HepG2 (cell line): ENCODE measurements around the gene ANTXR1. TPM values are rescaled to one million over a fixed set of nuclear protein-coding genes. Genes with fewer than 3 reads are reported as not detected.
A peak's percentile ranks its signal among the peaks of the same experiment; 100 is the strongest.

Source experiments
- AKAP8 ChIP-seq: sonication (generic); formaldehyde crosslinking; IDR thresholded peaks from 2 replicates; pipeline ENCODE4 v1.5.1; 2020; ENCODE audit warnings: mild to moderate bottlenecking, missing genetic modification reagents
- BRF2 ChIP-seq: sonication (generic); formaldehyde crosslinking; IDR thresholded peaks from 2 replicates; pipeline ENCODE4 v1.8.1; 2022; ENCODE audit warnings: mild to moderate bottlenecking, missing genetic modification reagents
- DNMT3B ChIP-seq: conservative IDR thresholded peaks from 2 replicates; pipeline ENCODE4 v1.6.1; 2016; ENCODE audit warnings: missing biosample characterization, control low read depth
- MAFK ChIP-seq, 2 experiments: IDR thresholded peaks in 1 of 2; conservative IDR thresholded peaks in 1 of 2; 2 replicates each; pipeline ENCODE4 v1.6.1; 2011; ENCODE audit warnings: improper control_type of control experiment in 2 of 2, low read length in 2 of 2
- MED1 ChIP-seq: sonication (generic); formaldehyde crosslinking; IDR thresholded peaks from 2 replicates; pipeline ENCODE4 v1.4.0; 2020; ENCODE audit warnings: missing genetic modification reagents
- NFE2 ChIP-seq: sonication (generic); formaldehyde crosslinking; IDR thresholded peaks from 2 replicates; pipeline ENCODE4 v1.4.0; 2020; ENCODE audit warnings: missing genetic modification reagents
- NR1H2 ChIP-seq: sonication (generic); formaldehyde crosslinking; IDR thresholded peaks from 2 replicates; pipeline ENCODE4 v1.8.1; 2022; ENCODE audit warnings: low read depth, missing genetic modification reagents, borderline replicate concordance
- NR3C1 ChIP-seq: sonication (generic); formaldehyde crosslinking; IDR thresholded peaks from 2 replicates; pipeline ENCODE4 v1.4.0; 2020; ENCODE audit warnings: missing genetic modification reagents
- PAWR ChIP-seq: sonication (generic); formaldehyde crosslinking; IDR thresholded peaks from 2 replicates; pipeline ENCODE4 v1.4.0; 2020; ENCODE audit warnings: missing genetic modification reagents, mild to moderate bottlenecking, borderline replicate concordance
- PITX1 ChIP-seq: sonication (generic); formaldehyde crosslinking; IDR thresholded peaks from 2 replicates; pipeline ENCODE4 v1.5.1; 2020; ENCODE audit warnings: mild to moderate bottlenecking, missing genetic modification reagents
- SALL2 ChIP-seq: sonication (generic); formaldehyde crosslinking; IDR thresholded peaks from 2 replicates; pipeline ENCODE4 v1.8.1; 2023; ENCODE audit warnings: mild to moderate bottlenecking, missing genetic modification reagents, inconsistent platforms
- SRSF9 ChIP-seq: fragments of 200-400 bp; formaldehyde crosslinking; IDR thresholded peaks from 2 replicates; pipeline ENCODE4 v1.6.1; 2018; ENCODE audit warnings: borderline replicate concordance, mild to moderate bottlenecking, low read depth, low read length; ENCODE audit not compliant: insufficient read depth, poor library complexity, severe bottlenecking
- ZEB1 ChIP-seq: IDR thresholded peaks from 2 replicates; pipeline ENCODE4 v1.6.1; 2012; ENCODE audit warnings: mild to moderate bottlenecking, low read depth, inconsistent platforms; ENCODE audit not compliant: insufficient replicate concordance
- ZFYVE20 ChIP-seq: sonication (generic); formaldehyde crosslinking; IDR thresholded peaks from 2 replicates; pipeline ENCODE4 v1.8.0; 2023; ENCODE audit warnings: low read depth, mild to moderate bottlenecking, moderate library complexity, missing genetic modification reagents, borderline replicate concordance
- ZMYM2 ChIP-seq: sonication (generic); formaldehyde crosslinking; IDR thresholded peaks from 2 replicates; pipeline ENCODE4 v1.8.0; 2022; ENCODE audit warnings: mild to moderate bottlenecking, missing genetic modification reagents
- ZNF20 ChIP-seq: sonication (generic); formaldehyde crosslinking; IDR thresholded peaks from 2 replicates; pipeline ENCODE4 v1.4.0; 2020; ENCODE audit warnings: mild to moderate bottlenecking, moderate library complexity, missing genetic modification reagents
- ZNF567 ChIP-seq: sonication (generic); formaldehyde crosslinking; IDR thresholded peaks from 2 replicates; pipeline ENCODE4 v1.8.1; 2023; ENCODE audit warnings: mild to moderate bottlenecking, missing genetic modification reagents, borderline replicate concordance
- ZNF580 ChIP-seq: IDR thresholded peaks from 2 replicates; pipeline ENCODE4 v1.6.1; 2016; ENCODE audit warnings: low read depth, borderline replicate concordance
- ZNF773 ChIP-seq: sonication (generic); formaldehyde crosslinking; IDR thresholded peaks from 2 replicates; pipeline ENCODE4 v1.4.0; 2020; ENCODE audit warnings: missing genetic modification reagents, borderline replicate concordance
- ZNF776 ChIP-seq: sonication (generic); formaldehyde crosslinking; IDR thresholded peaks from 2 replicates; pipeline ENCODE4 v1.4.0; 2020; ENCODE audit warnings: mild to moderate bottlenecking, missing genetic modification reagents
- ZSCAN29 ChIP-seq: sonication (generic); formaldehyde crosslinking; conservative IDR thresholded peaks from 2 replicates; pipeline ENCODE4 v1.4.0; 2020; ENCODE audit warnings: mild to moderate bottlenecking, missing genetic modification reagents
- ZSCAN30 ChIP-seq: sonication (generic); formaldehyde crosslinking; IDR thresholded peaks from 2 replicates; pipeline ENCODE4 v1.5.0; 2020; ENCODE audit warnings: mild to moderate bottlenecking, missing genetic modification reagents
- polyA plus RNA-seq, 8 experiments: library from polyadenylated mRNA; depleted of rRNA in 3 of 8; stranded (reverse) in 7 of 8; unstranded in 1 of 8; fragments of >200 nt; fragmentation: Illumina TruSeq in 4 of 8; extraction: Trizol in 4 of 8; gene quantifications; 2 replicates each; pipeline versions ENCODE4 v1.2.1 to v1.2.3, GENCODE V29; 2011 to 2016; ENCODE audit warnings: low read depth in 4 of 8, missing spikeins in 1 of 8, mixed read lengths in 1 of 8; ENCODE audit not compliant: insufficient read depth in 1 of 8
- total RNA-seq, 5 experiments: library from RNA; depleted of rRNA; stranded (reverse); fragments of >200 nt; fragmentation: Illumina TruSeq; extraction: Trizol; gene quantifications; 2 replicates each; pipeline ENCODE4 v1.2.3, GENCODE V29; 2016; ENCODE audit warnings: low read depth in 1 of 5
- TF ChIP-seq, protein P1 (sequence below): sonication (generic); formaldehyde crosslinking; IDR thresholded peaks from 2 replicates; pipeline ENCODE4 v1.4.0; 2020; ENCODE audit warnings: mild to moderate bottlenecking, missing genetic modification reagents
- TF ChIP-seq, protein P2 (sequence below): fragments of 450-650 bp; IDR thresholded peaks from 2 replicates; pipeline ENCODE4 v1.6.1; 2016
- TF ChIP-seq, protein P3 (sequence below): sonication (generic); formaldehyde crosslinking; IDR thresholded peaks from 2 replicates; pipeline ENCODE4 v1.9.0; 2021; ENCODE audit warnings: missing genetic modification reagents, borderline replicate concordance

ANTXR1 gene
- total and polyA plus RNA-seq, 2 of the 13 experiments (the other 11 are each of a cell fraction or from before 2014, with no cell fraction given), result 4.5 to 12.7 TPM

- no peak for TF ChIP-seq NFE2 (CRISPR knock-in tag)
- TF ChIP-seq ZNF773, result no peak
- TF ChIP-seq ZNF776 (CRISPR knock-in tag), result no peak
- TF ChIP-seq BRF2 (CRISPR knock-in tag), result no peak
- no peak for TF ChIP-seq ZNF20 (CRISPR knock-in tag)
- TF ChIP-seq ZNF580 (CRISPR knock-in tag), result no peak
- TF ChIP-seq, protein P1, sequence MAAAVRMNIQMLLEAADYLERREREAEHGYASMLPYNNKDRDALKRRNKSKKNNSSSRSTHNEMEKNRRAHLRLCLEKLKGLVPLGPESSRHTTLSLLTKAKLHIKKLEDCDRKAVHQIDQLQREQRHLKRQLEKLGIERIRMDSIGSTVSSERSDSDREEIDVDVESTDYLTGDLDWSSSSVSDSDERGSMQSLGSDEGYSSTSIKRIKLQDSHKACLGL (CRISPR knock-in tag), result no peak
- TF ChIP-seq SALL2 (CRISPR knock-in tag), result no peak
- TF ChIP-seq PAWR (CRISPR knock-in tag), result no peak
- TF ChIP-seq ZSCAN29 (CRISPR knock-in tag), result no peak
- TF ChIP-seq ZFYVE20, result no peak
- TF ChIP-seq MED1 (CRISPR knock-in tag), result 0 out of 2 replicates have a peak, but pooled peaks have one; percentile 25
- TF ChIP-seq NR1H2 (CRISPR knock-in tag), result no peak
- TF ChIP-seq, protein P2, sequence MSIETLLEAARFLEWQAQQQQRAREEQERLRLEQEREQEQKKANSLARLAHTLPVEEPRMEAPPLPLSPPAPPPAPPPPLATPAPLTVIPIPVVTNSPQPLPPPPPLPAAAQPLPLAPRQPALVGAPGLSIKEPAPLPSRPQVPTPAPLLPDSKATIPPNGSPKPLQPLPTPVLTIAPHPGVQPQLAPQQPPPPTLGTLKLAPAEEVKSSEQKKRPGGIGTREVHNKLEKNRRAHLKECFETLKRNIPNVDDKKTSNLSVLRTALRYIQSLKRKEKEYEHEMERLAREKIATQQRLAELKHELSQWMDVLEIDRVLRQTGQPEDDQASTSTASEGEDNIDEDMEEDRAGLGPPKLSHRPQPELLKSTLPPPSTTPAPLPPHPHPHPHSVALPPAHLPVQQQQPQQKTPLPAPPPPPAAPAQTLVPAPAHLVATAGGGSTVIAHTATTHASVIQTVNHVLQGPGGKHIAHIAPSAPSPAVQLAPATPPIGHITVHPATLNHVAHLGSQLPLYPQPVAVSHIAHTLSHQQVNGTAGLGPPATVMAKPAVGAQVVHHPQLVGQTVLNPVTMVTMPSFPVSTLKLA, result no peak
- no peak for TF ChIP-seq MAFK (conservative IDR thresholded peaks at IDR 0.05 in 1 of 2, IDR thresholded peaks at IDR 0.05 in 1 of 2; ENCODE audit: low read length in 2 of 2)
- no peak for TF ChIP-seq SRSF9
- no peak for TF ChIP-seq ZEB1
- no peak for TF ChIP-seq PITX1 (CRISPR knock-in tag)
- TF ChIP-seq ZMYM2 (CRISPR knock-in tag), result no peak
- TF ChIP-seq DNMT3B (CRISPR knock-in tag), result no peak
- no peak for TF ChIP-seq AKAP8 (CRISPR knock-in tag)
- no peak for TF ChIP-seq NR3C1 (CRISPR knock-in tag)
- no peak for TF ChIP-seq ZSCAN30 (CRISPR knock-in tag)
- no peak for TF ChIP-seq ZNF567 (CRISPR knock-in tag)
- TF ChIP-seq, protein P3, sequence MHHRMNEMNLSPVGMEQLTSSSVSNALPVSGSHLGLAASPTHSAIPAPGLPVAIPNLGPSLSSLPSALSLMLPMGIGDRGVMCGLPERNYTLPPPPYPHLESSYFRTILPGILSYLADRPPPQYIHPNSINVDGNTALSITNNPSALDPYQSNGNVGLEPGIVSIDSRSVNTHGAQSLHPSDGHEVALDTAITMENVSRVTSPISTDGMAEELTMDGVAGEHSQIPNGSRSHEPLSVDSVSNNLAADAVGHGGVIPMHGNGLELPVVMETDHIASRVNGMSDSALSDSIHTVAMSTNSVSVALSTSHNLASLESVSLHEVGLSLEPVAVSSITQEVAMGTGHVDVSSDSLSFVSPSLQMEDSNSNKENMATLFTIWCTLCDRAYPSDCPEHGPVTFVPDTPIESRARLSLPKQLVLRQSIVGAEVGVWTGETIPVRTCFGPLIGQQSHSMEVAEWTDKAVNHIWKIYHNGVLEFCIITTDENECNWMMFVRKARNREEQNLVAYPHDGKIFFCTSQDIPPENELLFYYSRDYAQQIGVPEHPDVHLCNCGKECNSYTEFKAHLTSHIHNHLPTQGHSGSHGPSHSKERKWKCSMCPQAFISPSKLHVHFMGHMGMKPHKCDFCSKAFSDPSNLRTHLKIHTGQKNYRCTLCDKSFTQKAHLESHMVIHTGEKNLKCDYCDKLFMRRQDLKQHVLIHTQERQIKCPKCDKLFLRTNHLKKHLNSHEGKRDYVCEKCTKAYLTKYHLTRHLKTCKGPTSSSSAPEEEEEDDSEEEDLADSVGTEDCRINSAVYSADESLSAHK (CRISPR knock-in tag), result no peak
Measured at GRCh38 chr2:69062307-69062962, 49.5 kb downstream of the ANTXR1 start (continued).
